ENCODE results near the gene MTCL3.

DNA sequence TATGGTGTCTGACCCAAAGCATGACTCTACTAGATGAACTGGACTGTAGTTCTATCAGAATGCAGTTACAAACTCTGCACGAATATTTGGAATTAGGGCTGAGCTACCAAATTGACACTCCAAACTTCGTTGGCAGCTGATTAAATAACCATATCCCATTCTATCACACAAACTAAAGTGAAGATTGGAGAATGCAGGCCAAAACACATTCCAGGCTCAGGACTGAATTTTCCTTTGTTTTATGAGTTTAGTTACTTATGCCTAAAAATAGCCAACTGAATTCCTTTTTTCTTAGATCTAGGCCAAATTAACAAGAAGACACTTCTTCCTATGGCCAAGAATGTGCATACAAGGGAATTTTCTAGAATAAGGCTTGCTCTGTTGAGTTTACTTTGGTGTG is 50.2 kb downstream of the MTCL3 start:
- TF ChIP-seq CREB1 (IDR thresholded peaks at IDR 0.05; ENCODE audit: low read depth) (no peak), ZBTB7A (IDR thresholded peaks at IDR 0.05; ENCODE audit: low read depth) (no peak), EGR1 (IDR thresholded peaks at IDR 0.05) (no peak), FOXM1 (IDR thresholded peaks at IDR 0.05; ENCODE audit: borderline replicate concordance, low read depth) (no peak), CEBPB (IDR thresholded peaks at IDR 0.05) (no peak), TCF12 (IDR thresholded peaks at IDR 0.05; ENCODE audit: low read depth) (no peak), EP300 (IDR thresholded peaks at IDR 0.05; ENCODE audit: borderline replicate concordance) (no peak)
- TF ChIP-seq, protein P1, sequence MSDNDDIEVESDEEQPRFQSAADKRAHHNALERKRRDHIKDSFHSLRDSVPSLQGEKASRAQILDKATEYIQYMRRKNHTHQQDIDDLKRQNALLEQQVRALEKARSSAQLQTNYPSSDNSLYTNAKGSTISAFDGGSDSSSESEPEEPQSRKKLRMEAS (IDR thresholded peaks at IDR 0.05) = no peak
- TF ChIP-seq, protein P2, sequence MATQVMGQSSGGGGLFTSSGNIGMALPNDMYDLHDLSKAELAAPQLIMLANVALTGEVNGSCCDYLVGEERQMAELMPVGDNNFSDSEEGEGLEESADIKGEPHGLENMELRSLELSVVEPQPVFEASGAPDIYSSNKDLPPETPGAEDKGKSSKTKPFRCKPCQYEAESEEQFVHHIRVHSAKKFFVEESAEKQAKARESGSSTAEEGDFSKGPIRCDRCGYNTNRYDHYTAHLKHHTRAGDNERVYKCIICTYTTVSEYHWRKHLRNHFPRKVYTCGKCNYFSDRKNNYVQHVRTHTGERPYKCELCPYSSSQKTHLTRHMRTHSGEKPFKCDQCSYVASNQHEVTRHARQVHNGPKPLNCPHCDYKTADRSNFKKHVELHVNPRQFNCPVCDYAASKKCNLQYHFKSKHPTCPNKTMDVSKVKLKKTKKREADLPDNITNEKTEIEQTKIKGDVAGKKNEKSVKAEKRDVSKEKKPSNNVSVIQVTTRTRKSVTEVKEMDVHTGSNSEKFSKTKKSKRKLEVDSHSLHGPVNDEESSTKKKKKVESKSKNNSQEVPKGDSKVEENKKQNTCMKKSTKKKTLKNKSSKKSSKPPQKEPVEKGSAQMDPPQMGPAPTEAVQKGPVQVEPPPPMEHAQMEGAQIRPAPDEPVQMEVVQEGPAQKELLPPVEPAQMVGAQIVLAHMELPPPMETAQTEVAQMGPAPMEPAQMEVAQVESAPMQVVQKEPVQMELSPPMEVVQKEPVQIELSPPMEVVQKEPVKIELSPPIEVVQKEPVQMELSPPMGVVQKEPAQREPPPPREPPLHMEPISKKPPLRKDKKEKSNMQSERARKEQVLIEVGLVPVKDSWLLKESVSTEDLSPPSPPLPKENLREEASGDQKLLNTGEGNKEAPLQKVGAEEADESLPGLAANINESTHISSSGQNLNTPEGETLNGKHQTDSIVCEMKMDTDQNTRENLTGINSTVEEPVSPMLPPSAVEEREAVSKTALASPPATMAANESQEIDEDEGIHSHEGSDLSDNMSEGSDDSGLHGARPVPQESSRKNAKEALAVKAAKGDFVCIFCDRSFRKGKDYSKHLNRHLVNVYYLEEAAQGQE (IDR thresholded peaks at IDR 0.05; ENCODE audit: low read depth) = no peak

All from Ishikawa (cell line).